K562 (cell line): ENCODE results near the gene TRMT2A. TPM values are rescaled to one million over a fixed set of nuclear protein-coding genes. Genes with fewer than 3 reads are reported as not detected.
A peak's percentile ranks its signal among the peaks of the same experiment; 100 is the strongest.

Source experiments
- ATAC-seq: fragments of 200-7000 bp; cut with Tn5 transposase; 3 replicates; pipeline ENCODE4 v1.9.1; 2020; ENCODE audit warnings: moderate library complexity
- BruUV-seq: library from RNA; stranded (reverse); fragments of 400-500 nt; replicated peaks from 2 replicates; lab custom pipeline; 2021; lab: Mats Ljungman, UMichigan
- CTCF ChIA-PET: fragments of 300-600 bp; formaldehyde crosslinking; extraction: SDS; loops from one replicate; lab custom pipeline; 2021; ENCODE audit warnings: low intra/inter-chr PET ratio; lab: Yijun Ruan, JAX
- POLR2A ChIA-PET: fragments of 300-600, 350-650 bp; sonication (Branson Sonifier 250); formaldehyde crosslinking; extraction: SDS; loops from one replicate; lab custom pipeline; 2021; ENCODE audit warnings: antibody characterized with exemption, inconsistent platforms; lab: Yijun Ruan, JAX
- DNase-seq, 4 experiments: peaks; one replicate each; pipeline versions ENCODE4 v3.0.0 to v3.0.0-alpha.2; 2011 to 2018; ENCODE audit warnings: low spot score in 3 of 4, mixed read lengths in 3 of 4; ENCODE audit errors: extremely low read depth in 1 of 4
- FAIRE-seq: peaks from 2 replicates; lab custom pipeline; 2011; peaks lifted over from hg19 to GRCh38; lab: Jason Lieb, UNC
- H2AFZ ChIP-seq: 2 replicates; pipeline ENCODE4 v1.6.0; 2011; ENCODE audit warnings: low read depth, low read length, control low read depth, inconsistent platforms
- H3K27ac ChIP-seq: fragments of 200-600 bp; 3 replicates; pipeline ENCODE4 v1.8.0; 2011; ENCODE audit warnings: low read depth, mild to moderate bottlenecking, control low read depth, inconsistent platforms, low read length, moderate library complexity, mixed read lengths; ENCODE audit errors: extremely low read depth
- H3K27me3 ChIP-seq, 2 experiments: fragments of 300-600 bp in 1 of 2; 2 replicates in 1 of 2; 3 replicates in 1 of 2; pipeline versions ENCODE4 v1.6.0 to v1.8.0; 2011; ENCODE audit warnings: inconsistent platforms in 2 of 2, low read length in 2 of 2, mild to moderate bottlenecking in 1 of 2, mixed read lengths in 1 of 2, moderate library complexity in 1 of 2; ENCODE audit not compliant: control insufficient read depth in 2 of 2, insufficient read depth in 2 of 2
- H3K36me3 ChIP-seq: fragments of 300-600 bp; 3 replicates; pipeline ENCODE4 v1.8.0; 2011; ENCODE audit warnings: mild to moderate bottlenecking, low read length, inconsistent platforms; ENCODE audit not compliant: control insufficient read depth, insufficient read depth
- H3K4me1 ChIP-seq, 2 experiments: fragments of 200-600 bp in 1 of 2; replicated peaks in 1 of 2; 2 replicates in 1 of 2; 3 replicates in 1 of 2; pipeline versions ENCODE4 v1.5.1 to v1.8.0; 2011; ENCODE audit warnings: inconsistent platforms in 2 of 2, low read length in 2 of 2, mild to moderate bottlenecking in 1 of 2, mixed read lengths in 1 of 2, moderate library complexity in 1 of 2; ENCODE audit not compliant: control insufficient read depth in 2 of 2, insufficient read depth in 2 of 2
- H3K4me2 ChIP-seq: 2 replicates; pipeline ENCODE4 v1.6.1; 2011; ENCODE audit warnings: low read length, control low read depth, inconsistent platforms, mixed read lengths; ENCODE audit not compliant: insufficient read depth
- H3K4me3 ChIP-seq: fragments of 200-600 bp; sonication (generic), shearing (Covaris generic); 2 replicates; pipeline ENCODE4 v1.5.1; 2016; ENCODE audit warnings: control low read depth, inconsistent platforms
- H3K79me2 ChIP-seq: fragments of 200-600 bp; 3 replicates; pipeline ENCODE4 v1.8.0; 2011; ENCODE audit warnings: low read length, inconsistent platforms; ENCODE audit not compliant: control insufficient read depth, insufficient read depth
- H3K9ac ChIP-seq, 2 experiments: 2 replicates each; pipeline versions ENCODE4 v1.6.0 to v1.6.1; 2011; ENCODE audit warnings: low read depth in 2 of 2, low read length in 2 of 2, control low read depth in 1 of 2, inconsistent platforms in 1 of 2, mild to moderate bottlenecking in 1 of 2, mixed read lengths in 1 of 2; ENCODE audit not compliant: insufficient read depth in 1 of 2
- H3K9me1 ChIP-seq: one replicate; pipeline ENCODE4 v1.6.0; 2011; ENCODE audit warnings: inconsistent platforms, mild to moderate bottlenecking, low read length, moderate library complexity; ENCODE audit not compliant: control insufficient read depth, insufficient read depth
- H3K9me3 ChIP-seq: replicated peaks from 2 replicates; pipeline ENCODE4 v1.5.1; 2011; ENCODE audit warnings: low read depth, low read length, inconsistent platforms; ENCODE audit not compliant: control insufficient read depth, insufficient read depth
- H4K20me1 ChIP-seq: replicated peaks from 2 replicates; pipeline ENCODE4 v1.6.1; 2011; ENCODE audit warnings: low read length, inconsistent platforms, mixed read lengths; ENCODE audit not compliant: control insufficient read depth, insufficient read depth
- PHB2 ChIP-seq: fragments of 450-650 bp; IDR thresholded peaks from 2 replicates; pipeline ENCODE4 v1.6.1; 2017; ENCODE audit warnings: low read depth
- ZNF41 ChIP-seq: fragments of 250-450 bp; sonication (Bioruptor Pico); conservative IDR thresholded peaks from 2 replicates; pipeline ENCODE4 v1.4.0; 2020; ENCODE audit warnings: mild to moderate bottlenecking
- ZNF764 ChIP-seq: fragments of 250-450 bp; sonication (Bioruptor Pico); IDR thresholded peaks from 2 replicates; pipeline ENCODE4 v1.4.0; 2020; ENCODE audit warnings: low read depth, mild to moderate bottlenecking, moderate library complexity
- WGBS: fragments of 100-300 bp; shearing (Covaris generic); methylation state at CpG from one replicate; pipeline ENCODE4 v1.1.6; 2016; ENCODE audit warnings: low coverage, mixed read lengths; ENCODE audit not compliant: insufficient coverage; ENCODE audit errors: missing lambda C conversion rate; 5-methylcytosine and 5-hydroxymethylcytosine counted together
- in situ Hi-C: fragments of 300-500 bp; cut with MboI; formaldehyde crosslinking; loops from 4 replicates; pipeline ENCODE4 v1.15.0; 2018; ENCODE audit warnings: inconsistent platforms, mixed read lengths
- intact Hi-C: fragments of 100-400 bp; cut with micrococcal nuclease; formaldehyde crosslinking; loops from 2 replicates; pipeline ENCODE4 v1.14.2; 2022
- polyA plus RNA-seq, 8 experiments: library from polyadenylated mRNA; depleted of rRNA in 4 of 8; stranded (reverse) in 5 of 8; unstranded in 3 of 8; fragments of >200 nt; fragmentation: Nextera tagmentation in 2 of 8; fragmentation: Illumina TruSeq in 1 of 8; extraction: Ambion mirVana in 2 of 8; extraction: Trizol in 1 of 8; gene quantifications; 2 replicates each; pipeline versions ENCODE4 v1.2.1 to v1.2.3, GENCODE V29; 2011 to 2014; ENCODE audit warnings: inconsistent platforms in 1 of 8, missing spikeins in 1 of 8
- total RNA-seq, 7 experiments: library from RNA; depleted of rRNA in 6 of 7; stranded (reverse); fragments of >200 nt in 6 of 7; fragmentation: Illumina TruSeq in 2 of 7; extraction: Trizol in 2 of 7; gene quantifications; 2 replicates each; pipeline versions ENCODE4 v1.2.1 to v1.2.3, GENCODE V29; 2011 to 2021; ENCODE audit warnings: low replicate concordance in 1 of 7
- TF ChIP-seq, protein P1 (sequence below), 3 experiments: fragments of 200-800 bp in 1 of 3; fragments of 250-450 bp in 1 of 3; fragments of 450-650 bp in 1 of 3; sonication (Bioruptor Pico) in 1 of 3; sonication (Bioruptor generic) in 1 of 3; formaldehyde crosslinking in 1 of 3; IDR thresholded peaks; 2 replicates each; pipeline versions ENCODE4 v1.6.1 to v1.8.0; 2016 to 2022; ENCODE audit warnings: mild to moderate bottlenecking in 2 of 3, missing genetic modification characterization in 2 of 3, missing compliant biosample characterization in 1 of 3, moderate library complexity in 1 of 3
- TF ChIP-seq, protein P2 (sequence below): sonication (generic); formaldehyde crosslinking; IDR thresholded peaks from 2 replicates; pipeline ENCODE4 v1.8.0; 2023; ENCODE audit warnings: missing genetic modification reagents, mild to moderate bottlenecking, borderline replicate concordance

TRMT2A gene
- total and polyA plus RNA-seq, 9 of the 15 experiments (the other 6 are each of a cell fraction or from before 2014, with no cell fraction given), result 1.6 to 265 (median 140) TPM

DNA sequence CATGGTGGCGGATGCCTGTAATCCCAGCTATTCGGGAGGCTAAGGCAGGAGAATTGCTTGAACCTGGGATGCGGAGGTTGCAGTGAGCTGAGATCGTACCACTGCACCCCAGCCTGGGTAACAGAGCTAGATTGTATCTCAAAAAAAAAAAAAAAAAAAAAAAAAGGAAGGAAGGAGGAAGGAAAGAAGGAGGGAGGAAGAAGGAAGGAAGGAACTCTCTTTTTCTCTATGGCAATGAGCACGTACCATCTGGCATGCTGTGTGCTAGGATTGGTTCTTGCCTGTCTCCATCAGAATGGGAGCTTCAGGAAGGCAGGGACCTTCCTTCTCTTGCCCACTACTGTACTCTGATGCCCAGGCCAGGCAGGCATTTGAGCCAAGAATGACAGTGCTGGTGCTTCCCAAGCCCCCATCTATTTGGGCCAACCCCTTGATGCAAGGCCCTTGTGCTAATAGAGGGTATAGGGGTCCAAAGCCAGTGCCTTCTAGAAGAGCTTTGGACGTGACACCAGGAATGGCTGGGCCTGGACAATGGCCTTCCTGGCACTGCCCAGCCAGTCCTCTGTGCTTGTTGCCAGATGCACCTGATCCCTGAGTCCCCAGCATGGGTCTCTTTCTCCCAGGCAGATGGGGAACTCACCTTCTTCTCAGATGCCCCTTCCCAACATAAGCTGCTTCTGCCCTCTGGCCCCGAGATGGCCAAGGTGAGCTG lies 47.5 kb downstream of the TRMT2A start:
- H3K9ac ChIP-seq, result peak overlapping the region in 1 of 2 experiments; percentile 82; a peak in 2 of 4 replicates
- no peak for FAIRE-seq
- ATAC-seq, result no peak
- no peaks in the 10 kb centered on the region for H3K9me1 ChIP-seq
- H3K36me3 ChIP-seq, result peaks cover 6% of the 10 kb centered on the region; the same call in 2 of the 3 replicates
- H3K4me1 ChIP-seq, result peaks cover 32 to 39% of the 10 kb centered on the region in 2 experiments
- no TSS peak for BruUV-seq
- no peaks in the 10 kb centered on the region for H3K27me3 ChIP-seq
- no peak for DNase-seq
- POLR2A ChIA-PET, result interaction anchor here (0.5 to 7.0 kb wide), 16 partner anchors 9 to 822 kb away, joined by 3 to 77 read pairs (median 4); partner anchors contain the start of gene DGCR8
- H2AFZ ChIP-seq, result no peak overlapping the region
- WGBS, result 91% methylated on average over 7 of the region's 7 CpGs
- no peak overlapping the region for H3K4me3 ChIP-seq
- no peaks in the 10 kb centered on the region for H3K79me2 ChIP-seq
- 0 out of 2 replicates have a peak, but pooled peaks cover 5% of the 10 kb centered on the region for H4K20me1 ChIP-seq
- H3K9me3 ChIP-seq, result no peaks in the 10 kb centered on the region
- no peak overlapping the region for H3K27ac ChIP-seq
- CTCF ChIA-PET, result no interaction called here
- no peak overlapping the region for H3K4me2 ChIP-seq
- intact Hi-C loops, result no loop called here
- in situ Hi-C loops, result no loop called here
- TF ChIP-seq, protein P1, sequence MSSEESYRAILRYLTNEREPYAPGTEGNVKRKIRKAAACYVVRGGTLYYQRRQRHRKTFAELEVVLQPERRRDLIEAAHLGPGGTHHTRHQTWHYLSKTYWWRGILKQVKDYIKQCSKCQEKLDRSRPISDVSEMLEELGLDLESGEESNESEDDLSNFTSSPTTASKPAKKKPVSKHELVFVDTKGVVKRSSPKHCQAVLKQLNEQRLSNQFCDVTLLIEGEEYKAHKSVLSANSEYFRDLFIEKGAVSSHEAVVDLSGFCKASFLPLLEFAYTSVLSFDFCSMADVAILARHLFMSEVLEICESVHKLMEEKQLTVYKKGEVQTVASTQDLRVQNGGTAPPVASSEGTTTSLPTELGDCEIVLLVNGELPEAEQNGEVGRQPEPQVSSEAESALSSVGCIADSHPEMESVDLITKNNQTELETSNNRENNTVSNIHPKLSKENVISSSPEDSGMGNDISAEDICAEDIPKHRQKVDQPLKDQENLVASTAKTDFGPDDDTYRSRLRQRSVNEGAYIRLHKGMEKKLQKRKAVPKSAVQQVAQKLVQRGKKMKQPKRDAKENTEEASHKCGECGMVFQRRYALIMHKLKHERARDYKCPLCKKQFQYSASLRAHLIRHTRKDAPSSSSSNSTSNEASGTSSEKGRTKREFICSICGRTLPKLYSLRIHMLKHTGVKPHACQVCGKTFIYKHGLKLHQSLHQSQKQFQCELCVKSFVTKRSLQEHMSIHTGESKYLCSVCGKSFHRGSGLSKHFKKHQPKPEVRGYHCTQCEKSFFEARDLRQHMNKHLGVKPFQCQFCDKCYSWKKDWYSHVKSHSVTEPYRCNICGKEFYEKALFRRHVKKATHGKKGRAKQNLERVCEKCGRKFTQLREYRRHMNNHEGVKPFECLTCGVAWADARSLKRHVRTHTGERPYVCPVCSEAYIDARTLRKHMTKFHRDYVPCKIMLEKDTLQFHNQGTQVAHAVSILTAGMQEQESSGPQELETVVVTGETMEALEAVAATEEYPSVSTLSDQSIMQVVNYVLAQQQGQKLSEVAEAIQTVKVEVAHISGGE (CRISPR knock-in tag; IDR thresholded peaks at IDR 0.05), result 0 out of 6 replicates have a peak, but pooled peaks of 1 of the 3 experiments have one; percentile 17
- no peak for TF ChIP-seq ZNF41 (CRISPR knock-in tag)
- TF ChIP-seq, protein P2, sequence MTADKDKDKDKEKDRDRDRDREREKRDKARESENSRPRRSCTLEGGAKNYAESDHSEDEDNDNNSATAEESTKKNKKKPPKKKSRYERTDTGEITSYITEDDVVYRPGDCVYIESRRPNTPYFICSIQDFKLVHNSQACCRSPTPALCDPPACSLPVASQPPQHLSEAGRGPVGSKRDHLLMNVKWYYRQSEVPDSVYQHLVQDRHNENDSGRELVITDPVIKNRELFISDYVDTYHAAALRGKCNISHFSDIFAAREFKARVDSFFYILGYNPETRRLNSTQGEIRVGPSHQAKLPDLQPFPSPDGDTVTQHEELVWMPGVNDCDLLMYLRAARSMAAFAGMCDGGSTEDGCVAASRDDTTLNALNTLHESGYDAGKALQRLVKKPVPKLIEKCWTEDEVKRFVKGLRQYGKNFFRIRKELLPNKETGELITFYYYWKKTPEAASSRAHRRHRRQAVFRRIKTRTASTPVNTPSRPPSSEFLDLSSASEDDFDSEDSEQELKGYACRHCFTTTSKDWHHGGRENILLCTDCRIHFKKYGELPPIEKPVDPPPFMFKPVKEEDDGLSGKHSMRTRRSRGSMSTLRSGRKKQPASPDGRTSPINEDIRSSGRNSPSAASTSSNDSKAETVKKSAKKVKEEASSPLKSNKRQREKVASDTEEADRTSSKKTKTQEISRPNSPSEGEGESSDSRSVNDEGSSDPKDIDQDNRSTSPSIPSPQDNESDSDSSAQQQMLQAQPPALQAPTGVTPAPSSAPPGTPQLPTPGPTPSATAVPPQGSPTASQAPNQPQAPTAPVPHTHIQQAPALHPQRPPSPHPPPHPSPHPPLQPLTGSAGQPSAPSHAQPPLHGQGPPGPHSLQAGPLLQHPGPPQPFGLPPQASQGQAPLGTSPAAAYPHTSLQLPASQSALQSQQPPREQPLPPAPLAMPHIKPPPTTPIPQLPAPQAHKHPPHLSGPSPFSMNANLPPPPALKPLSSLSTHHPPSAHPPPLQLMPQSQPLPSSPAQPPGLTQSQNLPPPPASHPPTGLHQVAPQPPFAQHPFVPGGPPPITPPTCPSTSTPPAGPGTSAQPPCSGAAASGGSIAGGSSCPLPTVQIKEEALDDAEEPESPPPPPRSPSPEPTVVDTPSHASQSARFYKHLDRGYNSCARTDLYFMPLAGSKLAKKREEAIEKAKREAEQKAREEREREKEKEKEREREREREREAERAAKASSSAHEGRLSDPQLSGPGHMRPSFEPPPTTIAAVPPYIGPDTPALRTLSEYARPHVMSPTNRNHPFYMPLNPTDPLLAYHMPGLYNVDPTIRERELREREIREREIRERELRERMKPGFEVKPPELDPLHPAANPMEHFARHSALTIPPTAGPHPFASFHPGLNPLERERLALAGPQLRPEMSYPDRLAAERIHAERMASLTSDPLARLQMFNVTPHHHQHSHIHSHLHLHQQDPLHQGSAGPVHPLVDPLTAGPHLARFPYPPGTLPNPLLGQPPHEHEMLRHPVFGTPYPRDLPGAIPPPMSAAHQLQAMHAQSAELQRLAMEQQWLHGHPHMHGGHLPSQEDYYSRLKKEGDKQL, result no peak
- 0 out of 2 replicates have a peak, but pooled peaks have one; percentile 35 for TF ChIP-seq PHB2
- peak; percentile 50; the same call in 1 of the 2 replicates for TF ChIP-seq ZNF764 (CRISPR knock-in tag)
